Coronary artery (tissue), 2 donors: ENCODE measurements around the gene NRXN2.

ENCODE experiments used
- DNase-seq: peaks from one replicate; pipeline ENCODE4 v3.0.0-alpha.2; 2017; ENCODE audit warnings: low spot score
- H3K27ac ChIP-seq, 2 donors: fragments of 200-600 bp; sonication (generic); one replicate each; pipeline ENCODE4 v1.5.1; 2016 to 2019
- H3K4me3 ChIP-seq: fragments of 200-600 bp; sonication (generic); 2 replicates; pipeline ENCODE4 v1.5.1; 2016; ENCODE audit warnings: mild to moderate bottlenecking, moderate library complexity
- CTCF ChIP-seq: fragments of 200-600 bp; sonication (generic); IDR thresholded peaks from one replicate; pipeline ENCODE4 v1.5.1; 2019; ENCODE audit warnings: antibody characterized with exemption

NRXN2 gene

GRCh38 chr11:64590763-64591221 is 132.2 kb downstream of the NRXN2 start, which contains the start of gene SLC22A12:
SLC22A12 (plus strand) TSS chr11:64591220; CDS start chr11:64591557, 337 bp downstream.
- no peak for TF ChIP-seq CTCF
- Histone ChIP-seq H3K27ac (no peak within 1 kb of the TSS), H3K4me3 (no peak within 1 kb of the TSS)
- DNase-seq = no peak

GRCh38 chr11:64588701-64589100 is 134.3 kb downstream of the NRXN2 start:
- Histone ChIP-seq H3K27ac (no peak overlapping the region), H3K4me3 (no peak overlapping the region)
- no peak for DNase-seq
- no peak for TF ChIP-seq CTCF

GRCh38 chr11:64586366-64586765 is 136.6 kb downstream of the NRXN2 start:
- Histone ChIP-seq H3K4me3 (no peak overlapping the region), H3K27ac (no peak overlapping the region)
- no peak for DNase-seq
- TF ChIP-seq CTCF = no peak

- TF ChIP-seq CTCF = no peak
- no peak overlapping the region for H3K4me3 ChIP-seq
- H3K27ac ChIP-seq = no peak overlapping the region
- DNase-seq = no peak
Observed at GRCh38 chr11:64585150-64585549, 137.8 kb downstream of the NRXN2 start.

- H3K4me3 ChIP-seq = no peak overlapping the region
- TF ChIP-seq CTCF = no peak
- H3K27ac ChIP-seq = no peak overlapping the region
- no peak for DNase-seq
Observed at GRCh38 chr11:64583296-64584262, 139.4 kb downstream of the NRXN2 start.

GRCh38 chr11:64582885-64583284 is 140.1 kb downstream of the NRXN2 start:
- no peak for TF ChIP-seq CTCF
- Histone ChIP-seq H3K4me3 (no peak overlapping the region), H3K27ac (no peak overlapping the region)
- no peak for DNase-seq
